NCI-H2196 (cell line): Measurements from ENCODE around the gene SNTG2.
"Not testable (repeated sequence)": the region's sequence is repeated elsewhere in the genome, so short reads cannot be mapped to it uniquely, and the experiment has no call there.

Experiments used
- DNase-seq: peaks from one replicate; lab custom pipeline; 2025; ENCODE audit not compliant: unreplicated experiment; lab: John Stamatoyannopoulos, UW

The SNTG2 gene

DNA sequence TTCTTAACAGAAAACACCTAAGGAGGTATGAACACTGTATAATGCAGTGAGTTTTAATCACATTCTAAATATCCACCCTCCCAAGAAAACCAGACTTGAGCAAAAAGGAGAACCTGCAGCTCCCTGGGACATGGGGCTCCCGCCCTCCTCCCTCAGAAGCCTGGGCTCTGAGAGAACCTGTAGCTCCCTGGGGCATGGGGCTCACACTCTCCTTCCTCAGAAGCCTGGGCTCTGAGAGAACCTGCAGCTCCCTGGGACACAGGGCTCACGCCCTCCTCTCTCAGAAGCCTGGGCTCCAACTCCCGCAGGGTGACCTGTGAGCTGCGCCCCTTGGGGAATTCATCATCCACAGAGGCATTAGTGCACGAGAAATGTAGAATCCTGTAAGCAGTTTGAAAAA, 222.9 kb downstream of the SNTG2 start:
- no peak for DNase-seq

DNA sequence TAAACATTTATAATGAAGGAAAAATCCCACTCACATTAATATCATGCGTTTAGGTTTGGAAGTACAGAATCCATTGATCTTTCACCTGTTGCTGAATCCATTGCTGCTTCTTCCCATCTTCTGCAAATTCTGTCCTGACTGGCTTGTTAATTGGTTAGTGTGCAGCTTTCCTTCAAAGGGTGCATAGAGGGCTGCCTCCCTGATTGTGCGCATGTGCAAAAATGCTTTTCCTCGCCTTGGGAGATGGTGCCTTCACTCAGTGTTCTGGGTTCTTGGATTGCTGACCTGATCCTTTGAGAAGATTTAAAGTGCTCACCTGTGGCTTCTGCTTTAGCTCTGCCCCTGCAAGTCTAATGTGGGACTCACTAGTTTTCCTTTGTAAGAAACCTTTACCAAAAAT, 231.2 kb downstream of the SNTG2 start:
- DNase-seq, result no peak

DNA sequence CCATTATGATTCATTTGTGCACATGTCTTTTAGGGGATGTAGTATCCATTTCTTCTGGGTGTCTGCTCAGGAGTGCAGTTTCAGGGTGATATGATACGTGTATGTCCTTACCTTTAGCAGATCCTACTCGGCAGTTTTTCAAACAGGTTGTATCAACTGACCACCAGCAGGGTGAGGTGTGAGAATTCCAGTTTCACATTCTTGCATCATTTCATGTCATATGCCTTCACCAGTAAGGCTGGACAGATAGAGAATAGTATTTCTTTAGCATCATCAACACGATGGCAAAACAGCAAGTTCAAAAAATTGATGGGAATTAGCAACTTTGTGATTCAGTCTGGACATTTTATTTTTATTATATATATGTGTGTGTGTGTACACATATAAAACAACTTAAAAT, 232.7 kb downstream of the SNTG2 start:
- no peak for DNase-seq

DNA sequence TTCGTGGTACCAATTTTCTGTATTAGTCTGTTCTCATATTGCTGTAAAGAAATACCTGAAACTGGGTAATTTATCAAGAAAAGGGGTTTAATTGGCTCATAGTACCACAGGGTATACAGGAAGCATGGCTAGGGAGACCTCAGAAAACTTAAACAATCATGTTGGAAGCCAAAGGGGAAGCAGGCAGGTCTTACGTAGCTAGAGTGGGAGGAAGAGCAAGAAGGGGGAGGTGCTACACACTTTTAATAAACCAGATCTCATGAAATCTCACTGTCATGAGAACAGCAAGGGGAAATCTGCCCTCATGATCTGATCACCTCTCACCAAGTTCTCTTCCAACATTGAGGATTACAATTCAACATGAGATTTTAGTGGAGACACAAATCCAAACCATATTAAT, 235.8 kb downstream of the SNTG2 start:
- no peak for DNase-seq

DNA sequence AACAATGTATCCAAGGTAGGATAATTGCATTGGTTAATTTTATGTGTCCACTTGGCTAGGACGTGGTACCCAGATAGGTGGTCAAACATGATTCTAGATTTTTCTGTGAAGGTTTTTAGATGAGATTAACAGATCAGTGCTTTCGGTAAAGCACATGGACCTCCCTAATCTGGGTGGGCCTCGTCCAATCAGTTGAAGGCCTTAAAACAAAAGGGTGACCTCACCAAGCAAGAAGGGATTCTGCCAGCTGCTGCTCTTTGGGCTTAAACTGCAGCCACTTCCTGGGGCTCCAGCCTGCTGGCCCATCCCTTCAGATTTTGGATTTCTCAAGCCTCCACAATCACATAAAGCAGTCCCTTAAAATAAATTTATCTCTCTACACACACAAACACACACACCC, 236.5 kb downstream of the SNTG2 start:
- DNase-seq, result no peak

DNA sequence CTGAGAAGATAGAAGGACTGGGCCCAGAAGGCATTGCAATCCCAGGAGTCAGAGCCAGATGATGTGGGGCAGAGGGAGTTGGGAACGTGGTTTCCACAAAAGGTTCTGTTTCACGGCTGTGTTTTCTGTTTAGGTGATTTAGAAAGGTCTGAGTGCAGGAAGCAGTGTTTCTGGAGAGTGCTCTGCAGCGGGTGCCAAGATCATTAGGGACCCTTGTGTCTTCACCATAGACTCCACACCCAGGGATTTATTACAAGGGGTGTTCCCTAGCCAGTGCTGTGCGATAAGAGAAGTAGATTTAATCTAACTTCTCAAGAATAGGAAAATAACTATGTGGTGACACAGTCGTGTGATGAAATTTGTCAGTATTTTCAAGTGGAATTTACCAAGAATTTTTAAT, 241.5 kb downstream of the SNTG2 start:
- DNase-seq, result no peak

DNA sequence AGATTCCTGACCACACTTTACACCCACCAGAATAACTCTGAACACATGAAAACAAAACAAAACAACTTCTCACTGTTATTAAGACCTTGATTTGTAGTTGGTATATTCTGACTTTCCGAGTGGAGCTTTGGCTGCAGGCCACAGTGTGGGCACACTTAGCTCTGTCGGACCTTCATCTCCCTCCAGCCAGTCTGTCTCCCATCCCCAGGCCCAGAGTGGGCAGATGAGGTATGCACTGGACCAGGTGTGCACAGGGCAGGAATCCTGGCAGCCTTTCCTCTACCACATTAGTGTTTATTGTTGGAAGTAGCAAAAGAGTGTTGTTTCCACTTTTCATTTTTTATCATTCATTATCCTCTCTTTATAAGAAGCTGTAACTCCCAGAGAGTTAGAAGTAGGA, 243.2 kb downstream of the SNTG2 start:
- no peak for DNase-seq

DNA sequence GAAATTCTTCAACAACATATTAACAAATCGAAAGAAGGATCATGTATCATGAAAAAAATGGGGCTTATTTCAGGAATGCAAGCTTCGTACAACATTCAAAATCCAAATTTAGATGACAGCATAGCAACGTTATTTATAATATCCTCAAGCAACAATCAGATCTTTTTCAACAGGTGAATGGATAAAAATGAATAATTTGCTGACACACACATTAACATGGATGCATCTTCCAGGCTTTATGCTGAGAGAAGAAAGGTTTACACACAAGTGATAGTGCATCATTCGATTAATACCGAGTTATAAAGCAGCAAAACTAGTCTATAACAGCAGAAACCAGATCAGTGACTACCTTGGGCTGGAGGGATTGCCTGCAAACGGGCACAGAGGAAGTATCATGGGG, 253.1 kb downstream of the SNTG2 start:
- DNase-seq, result no peak

DNA sequence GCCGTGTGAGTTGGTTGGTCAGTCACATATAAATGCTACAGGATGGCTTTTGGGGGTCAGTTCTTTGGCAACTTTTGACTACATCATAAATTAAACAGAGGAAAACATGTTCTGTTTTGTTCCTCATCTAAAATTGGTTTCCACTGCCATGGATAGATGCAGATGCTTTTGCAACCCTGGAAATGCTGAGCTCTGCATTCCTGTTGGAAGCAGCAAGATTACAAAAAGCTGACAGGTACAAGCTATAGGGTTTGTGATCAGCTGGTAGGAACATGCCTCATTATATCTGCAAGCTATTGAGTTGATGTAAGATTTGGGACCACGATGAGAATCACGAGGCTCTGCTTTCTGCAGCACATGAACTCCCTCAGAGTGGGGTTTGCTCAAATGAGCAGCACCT, 255.2 kb downstream of the SNTG2 start:
- DNase-seq, result no peak

DNA sequence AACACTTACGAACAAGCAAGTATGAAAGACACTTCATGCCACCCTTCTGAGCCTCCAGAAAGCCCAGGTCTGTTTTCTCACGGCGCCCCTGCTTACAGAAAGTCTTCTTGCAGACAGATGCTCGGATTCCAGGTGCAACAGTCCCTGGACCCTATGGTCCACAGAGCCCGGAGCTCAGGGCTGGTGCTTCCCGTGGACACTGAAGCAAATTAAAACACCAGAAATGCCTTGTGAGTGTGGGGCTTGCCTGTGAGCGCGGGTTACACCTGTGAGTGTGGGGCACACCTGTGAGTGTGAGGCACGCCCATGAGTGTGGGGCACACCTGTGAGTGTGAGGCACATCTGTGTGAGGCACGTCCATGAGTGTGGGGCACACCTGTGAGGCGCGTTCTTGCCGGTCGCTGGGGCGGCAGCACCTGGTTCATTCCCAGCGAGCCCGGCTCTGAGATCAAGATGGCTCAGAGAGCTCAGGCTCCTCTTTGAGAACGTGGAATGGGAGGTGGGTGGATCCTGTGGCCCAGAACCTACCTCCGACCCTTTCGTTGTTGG, 257.4 kb downstream of the SNTG2 start:
- no peak for DNase-seq

DNA sequence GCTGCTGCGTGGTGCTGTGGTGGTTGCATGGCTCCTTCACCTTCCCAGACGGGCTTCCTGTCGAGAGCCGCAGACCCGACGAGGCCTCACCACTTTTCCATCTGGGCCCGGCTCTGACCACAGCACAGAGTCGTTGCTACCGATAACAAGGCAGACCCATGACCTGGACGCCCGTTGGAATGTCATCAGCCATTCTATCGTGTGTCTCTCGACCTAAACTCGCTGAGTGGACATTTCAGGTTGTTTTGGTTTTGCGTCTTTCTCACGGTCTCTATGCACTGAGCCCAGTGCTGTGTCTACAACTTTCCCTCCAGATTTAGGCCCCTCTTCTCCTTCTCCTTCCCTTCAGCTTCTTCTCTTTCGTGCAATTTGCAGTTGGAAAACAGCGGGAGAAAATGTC, 257.9 kb downstream of the SNTG2 start:
- DNase-seq, result no peak

DNA sequence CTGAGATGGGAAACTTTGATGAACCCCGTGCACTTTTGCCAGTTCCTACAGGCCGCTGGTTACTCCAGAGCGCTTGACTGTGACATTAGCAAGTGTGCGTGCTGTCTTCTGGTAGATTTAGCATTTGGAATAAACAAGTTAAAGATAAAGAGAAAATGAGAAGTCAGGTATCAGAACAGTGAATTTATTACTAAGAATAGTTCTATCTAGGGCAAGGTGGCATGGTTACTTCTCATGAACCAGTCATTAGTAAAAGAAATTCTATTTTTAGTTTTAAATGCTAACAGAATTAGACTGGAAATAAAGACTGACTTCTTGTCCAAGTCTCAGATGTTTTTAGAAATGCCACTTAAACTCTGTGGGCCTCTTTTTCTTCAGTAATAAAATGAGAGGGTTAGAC, 258.6 kb downstream of the SNTG2 start:
- DNase-seq, result no peak

DNA sequence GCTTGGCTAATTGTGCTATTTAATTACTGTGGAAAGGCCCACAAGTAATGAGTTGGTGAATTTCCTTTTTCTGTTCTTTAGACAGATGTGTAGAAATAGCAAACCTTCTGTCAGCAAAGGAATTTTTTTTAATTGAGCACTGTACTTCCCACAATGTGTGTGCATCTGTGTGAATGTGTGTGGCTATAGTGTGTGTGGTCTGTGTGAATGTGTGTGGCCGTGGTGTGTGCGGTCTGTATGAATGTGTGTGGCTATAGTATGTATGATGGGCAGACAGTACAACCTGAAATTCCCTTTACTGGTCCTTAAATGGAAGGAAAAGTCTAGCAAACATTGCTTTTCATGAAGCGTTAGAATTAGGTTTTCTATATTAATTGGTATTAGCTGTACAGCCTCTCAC, 259.1 kb downstream of the SNTG2 start:
- no peak for DNase-seq

DNA sequence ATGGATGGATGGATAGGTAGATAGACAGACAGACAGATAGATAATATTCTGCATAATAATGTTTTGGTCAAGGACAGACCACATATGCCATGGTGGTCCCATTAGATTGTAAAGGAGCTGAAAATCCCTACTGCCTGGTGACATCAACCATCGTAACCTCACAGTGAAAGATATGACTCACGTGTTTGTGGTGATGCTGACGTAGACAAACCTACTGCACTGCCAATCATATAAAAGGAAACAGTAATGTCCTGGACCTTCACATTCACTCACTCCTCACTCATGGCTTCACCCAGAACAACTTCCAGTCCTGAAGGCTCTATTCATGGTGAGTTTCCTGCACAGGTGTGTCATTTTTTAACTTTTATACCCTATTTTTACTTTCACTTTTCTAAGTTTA, 259.7 kb downstream of the SNTG2 start:
- DNase-seq, result no peak

DNA sequence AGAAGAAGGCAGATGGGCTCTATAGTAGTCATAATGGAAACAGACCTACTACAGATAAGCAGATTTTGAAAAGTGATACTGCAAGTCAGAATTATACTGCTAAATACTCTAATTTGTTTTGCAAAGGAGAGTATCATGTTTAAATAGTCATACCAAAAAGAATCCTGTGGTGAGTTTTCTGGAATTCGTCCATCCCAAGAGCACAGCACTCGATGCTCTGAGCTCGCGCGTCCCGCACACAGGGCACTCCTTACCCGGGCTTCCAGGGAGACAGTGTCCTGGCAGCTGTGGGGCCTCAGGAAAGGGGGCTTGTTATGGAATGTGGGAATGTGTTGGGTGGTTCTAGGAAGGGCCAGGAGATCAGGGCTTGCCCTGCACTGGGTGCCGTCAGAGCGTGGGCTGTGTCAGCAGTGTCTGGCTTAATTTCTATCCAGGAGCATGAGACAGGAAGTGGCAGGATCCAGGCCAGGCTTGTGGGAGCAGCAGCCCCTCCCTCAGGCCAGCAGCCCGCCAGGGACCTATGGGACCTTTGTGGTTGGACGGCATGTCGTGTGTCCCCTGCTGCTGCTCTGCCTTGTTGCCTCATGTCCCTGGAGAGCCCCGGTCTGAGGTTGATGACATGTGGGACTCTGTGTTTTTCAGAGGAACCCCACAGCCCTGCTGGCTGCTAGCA, 269.4 kb downstream of the SNTG2 start:
- DNase-seq, result no peak

DNA sequence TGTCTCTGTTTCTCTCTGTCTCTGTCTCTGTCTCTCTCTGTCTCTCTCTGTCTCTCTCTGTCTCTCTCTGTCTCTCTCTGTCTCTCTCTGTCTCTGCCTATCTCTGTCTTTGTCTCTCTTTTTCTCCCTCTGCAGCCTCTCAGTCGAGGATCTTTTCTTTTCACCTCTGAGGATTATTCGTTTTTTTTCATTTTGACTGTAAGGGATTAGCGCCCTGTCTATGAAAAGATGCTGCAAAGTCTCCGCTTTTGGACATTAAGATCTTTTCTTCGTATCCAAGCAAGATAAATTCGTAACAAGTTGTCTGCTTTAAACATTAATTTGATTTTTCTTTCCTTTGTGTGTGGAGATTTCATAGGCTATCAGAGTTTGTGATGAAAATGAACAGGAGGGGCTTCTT, 271.4 kb downstream of the SNTG2 start:
- no peak for DNase-seq

DNA sequence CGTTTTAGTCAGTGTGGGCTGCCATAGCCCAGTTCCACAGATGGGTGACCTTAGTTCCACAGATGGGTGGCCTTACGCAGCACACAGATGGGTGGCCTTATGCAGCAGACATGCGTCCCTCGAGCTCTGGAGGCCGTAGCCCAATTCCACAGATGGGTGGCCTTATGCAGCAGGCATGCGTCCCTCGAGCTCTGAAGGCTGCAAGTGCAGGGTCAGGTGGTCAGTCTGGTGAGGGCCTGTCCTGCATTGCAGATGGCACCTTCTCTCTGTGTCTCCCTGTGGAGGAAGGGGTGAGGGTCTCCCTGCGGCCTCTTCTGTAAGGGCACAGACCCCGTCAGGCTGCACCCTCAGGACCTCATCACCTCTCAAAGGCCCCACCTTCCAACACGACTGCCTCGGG, 273.1 kb downstream of the SNTG2 start:
- no peak for DNase-seq

DNA sequence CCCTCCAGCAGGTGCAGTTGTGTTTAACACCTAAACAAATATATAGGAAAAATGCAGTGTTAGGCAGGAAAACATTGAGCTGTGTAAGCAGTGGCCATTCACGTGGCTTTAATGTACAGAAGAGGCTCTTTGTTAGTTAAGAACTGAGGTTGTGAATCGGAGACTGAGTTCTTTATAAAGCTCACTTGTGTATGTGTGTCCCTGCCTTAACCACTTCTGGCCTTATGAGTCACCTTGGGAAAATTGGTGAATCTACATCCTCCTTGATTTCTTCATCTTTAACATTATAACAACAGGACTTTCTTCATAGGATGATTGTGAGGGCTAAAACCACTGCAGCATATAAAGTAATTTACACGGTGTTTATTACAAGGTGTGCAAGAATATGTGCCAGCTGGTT, 274.3 kb downstream of the SNTG2 start:
- DNase-seq, result no peak

DNA sequence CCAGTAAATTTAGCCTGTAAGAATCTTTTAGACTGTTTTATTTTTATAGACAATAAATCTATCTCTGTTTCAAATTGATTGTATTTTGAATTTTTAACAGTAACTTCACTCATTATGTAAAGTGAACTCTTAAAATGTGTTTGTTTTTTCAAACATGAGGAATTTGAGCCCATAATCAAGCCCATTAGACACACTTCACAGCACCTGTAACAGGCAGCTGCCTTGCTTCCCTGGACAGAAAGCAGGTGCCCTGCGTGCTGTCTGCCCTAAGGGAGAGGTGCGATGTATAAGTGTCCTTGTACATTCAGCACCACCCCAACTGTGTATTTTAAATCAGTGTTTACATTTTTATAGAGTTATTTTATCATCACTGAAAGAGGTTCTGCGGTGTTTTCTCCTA, 276.1 kb downstream of the SNTG2 start:
- no peak for DNase-seq

DNA sequence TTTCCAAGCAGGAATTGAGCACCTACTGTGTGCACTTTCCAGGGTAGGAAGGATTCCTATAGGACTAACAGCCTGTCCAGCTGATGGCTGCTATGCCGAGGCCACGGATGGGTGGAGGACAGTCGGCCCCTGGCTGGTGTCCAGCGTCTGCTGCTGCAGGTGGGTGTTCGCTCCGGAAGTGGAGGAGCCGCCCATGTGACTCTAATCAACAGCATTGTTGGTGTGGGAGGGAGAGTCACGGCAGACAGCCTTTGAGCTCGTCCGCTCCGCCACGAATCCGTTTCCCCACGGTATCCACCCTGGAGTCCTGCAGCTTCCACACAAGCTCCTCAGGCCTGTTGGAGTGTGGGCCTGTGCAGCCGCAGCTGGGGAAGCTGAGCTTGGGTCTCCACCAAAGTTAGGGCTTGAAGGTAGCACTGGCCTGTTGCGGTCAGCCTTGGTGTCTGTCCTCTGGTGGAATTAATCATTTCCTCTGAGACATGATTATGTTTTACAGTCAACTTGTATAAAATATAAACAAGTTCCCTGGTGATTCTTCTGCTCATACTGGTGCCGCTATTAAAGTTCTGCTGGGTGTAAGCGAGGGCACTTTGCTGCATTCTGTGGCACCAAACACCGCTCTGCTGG, 276.7 kb downstream of the SNTG2 start:
- DNase-seq, result no peak

DNA sequence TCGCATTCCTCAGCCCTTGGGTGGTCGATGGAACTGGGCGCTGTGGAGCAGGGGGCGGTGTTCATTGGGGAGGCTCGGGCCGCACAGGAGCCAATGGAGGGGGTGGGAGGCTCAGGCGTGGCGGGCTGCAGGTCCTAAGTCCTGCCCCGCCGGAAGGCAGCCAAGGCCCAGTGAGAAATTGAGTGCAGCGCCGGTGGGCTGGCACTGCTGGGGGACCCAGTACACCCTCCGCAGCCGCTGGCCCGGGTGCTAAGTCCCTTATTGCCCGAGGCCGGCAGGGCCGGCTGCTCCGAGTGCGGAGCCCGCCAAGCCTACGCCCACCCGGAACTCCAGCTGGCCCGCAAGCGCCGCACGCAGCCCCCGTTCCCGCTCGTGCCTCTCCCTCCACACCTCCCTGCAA, 278.9 kb downstream of the SNTG2 start:
- not testable (repeated sequence) for DNase-seq

DNA sequence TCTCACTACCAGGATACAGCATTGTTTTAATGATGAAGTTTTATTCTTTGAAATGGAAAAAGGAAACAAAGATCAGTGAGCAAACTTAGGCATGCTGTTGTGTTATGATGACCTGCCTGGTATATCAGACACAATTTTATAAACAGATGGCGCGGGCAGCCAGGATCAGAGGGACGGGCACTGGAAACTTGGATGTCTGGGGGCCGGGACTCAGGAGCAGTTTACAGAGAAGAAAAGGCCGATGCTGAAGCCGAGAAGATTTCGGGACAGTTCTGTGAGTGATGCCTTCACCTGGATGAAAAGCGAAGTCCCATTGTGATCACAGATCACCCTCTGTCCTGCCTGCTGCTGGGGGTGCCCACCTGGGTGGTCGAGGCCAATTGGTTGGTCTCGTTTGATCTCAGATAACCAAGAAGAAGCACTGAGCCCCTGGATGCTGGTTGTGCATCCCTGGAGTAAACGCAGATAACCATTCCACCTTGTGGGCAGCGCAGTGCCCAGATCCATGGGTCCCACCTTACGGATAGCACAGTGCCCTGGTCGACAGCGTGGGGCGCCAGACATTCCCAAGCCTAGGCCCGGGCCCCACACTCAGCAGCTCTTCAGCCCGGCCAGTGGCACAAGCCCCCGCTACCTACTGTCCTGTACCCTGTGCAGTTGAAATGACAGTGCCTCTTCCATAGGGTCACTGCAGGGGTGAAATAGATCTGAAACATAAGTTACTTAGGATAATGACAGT, 279.7 kb downstream of the SNTG2 start:
- no peak for DNase-seq
